ENCODE data around the gene ZNF593OS.

ZNF593OS gene

DNA sequence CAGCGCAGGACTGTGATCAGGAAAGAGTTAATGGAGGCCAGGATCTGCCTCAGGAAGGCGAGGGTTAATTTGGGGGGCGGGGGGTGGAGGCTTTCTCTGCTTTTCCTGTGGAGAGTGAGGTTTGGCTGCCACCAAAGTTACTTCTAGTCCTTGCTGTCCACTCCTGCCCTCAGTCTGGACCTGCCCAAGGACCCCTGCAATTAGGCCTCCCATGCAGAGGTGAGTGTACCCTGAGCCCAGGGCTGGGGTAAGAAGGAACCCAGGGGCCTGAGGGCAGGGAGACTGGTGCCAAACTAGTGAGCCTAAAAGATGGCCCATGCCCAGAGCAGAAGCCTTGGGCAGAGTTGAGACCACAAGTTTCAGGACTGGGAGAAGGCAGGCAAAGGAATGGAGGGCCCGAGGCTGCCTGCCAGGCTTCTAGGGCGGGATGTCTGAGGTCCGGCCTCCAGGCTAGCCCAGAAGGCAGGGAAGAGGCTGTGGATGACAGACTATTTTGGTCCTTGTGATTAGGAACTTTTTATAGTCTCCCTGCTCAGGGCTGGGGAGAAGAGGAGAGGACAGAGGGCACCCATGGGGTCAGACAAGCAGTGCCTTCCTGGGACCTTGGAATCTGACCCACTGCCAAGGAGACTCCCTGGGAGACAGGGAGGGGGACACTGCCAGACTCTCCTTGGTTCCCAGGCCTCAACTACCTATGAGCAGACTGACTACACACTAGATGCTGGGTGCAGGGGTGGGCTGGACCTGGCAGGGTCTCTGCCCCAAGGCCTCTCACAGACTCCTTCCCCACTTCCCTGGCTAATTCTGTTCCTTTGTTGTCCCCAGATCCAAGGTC is 12.5 kb downstream of the ZNF593OS start, which contains the start of gene FAM110D:
Gene FAM110D, plus strand, starts transcription at position 172 of the 835 bp plus-strand sequence. CDS start 2,213 bp downstream, outside the sequence.
- DNase-seq, result no peak

GRCh38 chr1:26158271-26158907 is 13.2 kb downstream of the ZNF593OS start:
- no peak for DNase-seq

DNA sequence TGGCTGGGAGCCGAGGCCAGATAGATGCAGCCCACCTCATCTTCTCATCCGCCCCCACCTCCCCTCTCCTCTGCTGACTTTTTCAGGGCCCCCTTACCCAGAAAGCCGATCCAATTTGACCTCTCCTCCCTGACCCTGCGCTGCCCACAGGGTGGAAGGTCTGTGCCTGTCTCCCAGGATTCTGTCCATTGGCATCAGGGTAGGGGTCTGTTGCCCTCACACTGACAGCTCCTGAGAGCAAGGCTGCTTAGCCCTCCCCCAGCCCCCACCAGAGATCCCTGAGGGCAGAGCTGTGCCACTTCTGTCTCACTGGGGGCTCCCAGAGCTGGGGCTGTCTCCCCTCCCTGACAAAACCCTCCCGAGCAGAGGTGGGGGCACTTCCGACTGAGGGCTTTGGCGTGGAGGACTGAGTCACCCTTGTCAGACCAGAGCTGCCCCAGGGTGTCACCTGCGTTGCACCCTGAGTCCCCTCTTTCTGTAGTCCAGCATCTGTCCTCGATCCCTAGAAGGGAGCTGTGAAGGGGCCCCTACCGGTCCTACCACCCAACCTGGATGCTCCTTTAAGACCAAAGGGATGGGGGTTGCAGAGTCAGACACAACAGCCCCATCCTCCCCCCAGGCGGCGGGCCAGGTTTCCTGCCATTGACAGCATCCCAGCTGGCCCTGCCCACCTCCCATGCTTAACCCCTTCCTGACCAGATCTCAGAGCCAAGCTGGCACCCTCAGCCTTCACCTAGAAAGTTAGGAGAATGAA is 15.2 kb downstream of the ZNF593OS start:
- no peak for DNase-seq

DNA sequence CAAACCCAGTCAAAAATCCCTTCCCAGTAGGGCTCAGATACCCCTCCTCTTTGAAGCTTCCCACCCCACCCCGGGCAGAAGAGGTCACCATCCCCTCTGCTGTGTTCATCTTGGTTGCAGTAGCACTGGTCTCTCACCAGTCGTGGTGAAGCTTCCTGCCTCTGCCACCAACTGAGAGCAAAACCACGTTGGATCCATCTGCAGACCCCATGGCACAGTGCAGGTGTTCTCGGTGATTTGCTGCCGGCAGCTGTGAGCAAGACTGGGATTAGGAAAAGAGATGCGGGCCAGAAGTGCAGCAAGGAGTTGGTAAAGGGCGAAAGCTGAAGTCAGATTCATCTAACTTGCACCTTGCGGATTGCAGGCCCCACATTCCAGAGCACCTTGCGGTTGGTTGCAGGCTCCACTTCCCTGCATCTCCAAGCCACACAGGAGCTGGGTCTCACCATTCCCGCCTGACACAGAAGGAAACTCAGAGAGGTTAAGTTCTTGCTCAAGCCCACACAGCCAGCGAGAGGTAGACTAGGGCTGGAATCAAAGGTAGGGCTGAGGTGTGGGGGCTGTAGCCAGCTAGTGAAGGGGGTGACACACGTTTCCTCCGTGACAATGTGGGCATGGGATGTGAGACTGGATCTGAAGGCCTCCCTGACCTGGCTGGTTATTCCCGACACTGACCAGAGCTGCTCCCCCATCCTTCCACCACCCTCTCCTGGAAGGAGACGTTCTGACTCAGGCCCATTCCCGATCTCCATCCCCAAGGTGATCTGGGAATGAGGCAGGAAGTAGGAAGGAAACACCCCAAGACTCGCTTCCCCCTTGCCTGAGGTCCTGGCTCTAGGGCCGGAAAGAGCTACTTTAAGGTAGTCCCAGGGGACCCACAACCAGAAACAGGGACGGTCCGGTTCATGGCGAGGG is 16.0 kb downstream of the ZNF593OS start:
- DNase-seq, result no peak

DNA sequence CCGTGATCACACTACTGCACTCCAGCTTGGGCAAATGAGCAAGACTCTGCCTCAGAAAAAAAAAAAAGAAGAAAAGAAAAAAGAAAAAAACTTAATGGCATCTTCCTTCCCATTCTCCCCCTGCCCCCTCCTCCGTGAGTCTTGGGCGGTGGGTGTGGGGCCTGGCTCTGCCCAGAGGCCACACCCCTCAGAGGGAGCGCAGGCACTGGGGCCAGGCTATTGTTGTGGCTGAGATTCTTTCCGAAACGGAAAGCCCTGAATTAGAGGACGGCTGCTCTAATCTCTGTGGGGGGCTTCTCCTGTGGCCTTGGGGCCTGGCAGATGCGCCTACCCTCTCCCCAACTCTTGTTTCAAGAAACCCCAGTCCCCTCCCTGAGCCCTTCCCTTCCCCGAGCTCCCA is 16.9 kb downstream of the ZNF593OS start:
- DNase-seq, result no peak

GRCh38 chr1:26153966-26154532 is 17.6 kb downstream of the ZNF593OS start:
- DNase-seq, result no peak

GRCh38 chr1:26148887-26149286 is 22.7 kb downstream of the ZNF593OS start:
- DNase-seq, result no peak

- DNase-seq, result no peak
Measured at GRCh38 chr1:26145960-26146294, 25.7 kb downstream of the ZNF593OS start.

GRCh38 chr1:26145041-26145959 is 26.3 kb downstream of the ZNF593OS start:
- peak; percentile 76 to 82 for DNase-seq

GRCh38 chr1:26142159-26142558 is 29.5 kb downstream of the ZNF593OS start:
- no peak for DNase-seq

DNA sequence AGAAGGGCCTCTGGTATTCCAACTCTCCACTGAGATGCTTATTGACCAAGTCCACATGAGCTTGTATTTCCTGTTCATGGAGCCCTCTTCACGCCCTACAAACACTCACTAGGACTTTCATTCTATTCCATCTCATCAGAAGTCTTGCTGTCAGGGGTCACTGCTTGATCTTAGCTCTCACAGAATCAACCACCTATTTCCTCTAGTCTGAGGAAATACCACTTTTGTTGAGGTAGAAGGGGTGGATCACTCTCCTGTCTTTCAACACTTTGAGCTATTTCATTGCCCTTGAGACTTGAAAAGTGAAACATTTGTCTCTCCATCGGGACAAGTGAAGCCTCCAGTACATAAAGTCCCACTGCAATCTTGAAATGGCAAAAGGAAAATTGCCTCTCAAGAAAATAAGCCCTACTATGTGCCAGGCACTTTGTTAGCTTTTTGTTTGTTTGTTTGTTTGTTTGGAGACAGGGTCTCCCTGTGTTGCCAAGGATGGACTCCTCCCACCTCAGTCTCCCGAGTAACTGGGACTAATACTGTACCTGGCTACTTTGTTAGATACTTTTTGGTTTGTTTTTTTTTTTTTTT is 32.6 kb downstream of the ZNF593OS start:
- no peak for DNase-seq

DNA sequence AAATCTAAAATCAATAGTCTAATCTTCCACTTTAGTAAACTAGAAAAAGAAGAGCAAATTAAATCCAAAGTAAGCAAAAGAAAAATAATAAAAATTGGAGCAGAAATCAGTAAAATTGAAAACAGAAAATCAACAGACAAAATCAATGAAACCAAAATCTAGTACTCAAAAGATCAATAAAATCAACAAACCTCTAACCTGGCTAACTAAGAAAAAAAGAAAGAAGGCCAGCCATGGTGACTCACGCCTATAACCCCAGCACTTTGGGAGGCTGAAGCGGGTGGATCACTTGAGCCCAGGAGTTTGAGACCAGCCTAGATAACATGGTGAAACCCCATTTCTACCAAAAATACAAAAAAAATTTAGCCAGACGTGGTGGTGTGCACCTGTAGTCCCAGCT is 37.2 kb downstream of the ZNF593OS start:
- no peak for DNase-seq

GRCh38 chr1:26132834-26133167 is 38.8 kb downstream of the ZNF593OS start:
- no peak for DNase-seq

- no peak for DNase-seq
Measured at GRCh38 chr1:26132128-26132833, 39.4 kb downstream of the ZNF593OS start.

- no peak for DNase-seq
Measured at GRCh38 chr1:26130695-26131094, 40.9 kb downstream of the ZNF593OS start.

- no peak for DNase-seq
Measured at GRCh38 chr1:26129778-26130177, 41.9 kb downstream of the ZNF593OS start.

- DNase-seq, result no peak
Measured at GRCh38 chr1:26127235-26128163, 44.1 kb downstream of the ZNF593OS start.

DNA sequence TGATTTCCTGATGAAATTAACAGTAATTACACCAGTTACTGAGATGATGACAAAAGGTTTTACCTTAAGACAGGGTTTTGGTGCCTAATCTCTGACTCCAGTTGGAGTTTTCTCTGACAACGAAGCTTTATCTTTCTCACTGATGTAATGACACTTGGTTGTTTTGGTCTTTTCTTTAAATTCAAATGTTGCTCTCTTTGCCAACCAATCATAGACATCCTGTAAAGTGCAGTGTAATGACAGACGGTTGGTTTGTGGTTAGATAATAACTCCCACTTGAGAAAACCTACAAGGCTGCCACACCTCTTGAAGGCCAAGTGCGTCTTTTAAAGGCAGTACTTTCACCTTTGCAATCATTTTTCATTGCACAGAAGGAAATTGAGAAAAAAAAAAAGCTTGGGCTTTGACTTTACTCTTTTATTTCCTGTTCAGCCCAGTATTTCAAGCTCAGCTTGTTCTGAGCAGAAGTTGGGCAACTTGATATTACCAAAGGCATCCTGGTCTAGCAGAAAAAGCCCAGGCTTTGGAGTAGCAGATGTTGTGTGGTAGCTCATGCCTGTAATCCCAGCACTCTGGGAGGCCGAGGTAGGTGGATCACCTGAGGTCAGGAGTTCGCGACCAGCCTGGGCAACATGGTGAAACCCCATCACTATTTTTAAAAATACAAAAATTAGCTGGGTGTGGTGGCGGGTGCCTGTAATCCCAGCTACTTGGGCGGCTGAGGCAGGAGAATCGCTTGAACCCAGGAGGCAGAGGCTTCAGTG is 45.1 kb downstream of the ZNF593OS start:
- no peak for DNase-seq

Measured in SHP77 (cell line).